NCI-H510A (cell line): Measurements from ENCODE around the gene TLK1.
A peak's percentile ranks its signal among the peaks of the same experiment; 100 is the strongest.

Source experiments
- DNase-seq: peaks from one replicate; lab custom pipeline; 2025; lab: John Stamatoyannopoulos, UW

TLK1 gene

GRCh38 chr2:170999654-171000053 is 161.0 kb downstream of the TLK1 start:
- DNase-seq = no peak

- peak; percentile 7 for DNase-seq
These were observed 162.6 kb downstream of the TLK1 start for GRCh38 chr2:170997893-170998597.

GRCh38 chr2:170996316-170996715 is 164.4 kb downstream of the TLK1 start:
- DNase-seq = no peak

GRCh38 chr2:170991398-170992182 is 169.1 kb downstream of the TLK1 start:
- no peak for DNase-seq

GRCh38 chr2:170986566-170987258 is 174.0 kb downstream of the TLK1 start:
- no peak for DNase-seq

- DNase-seq = no peak
These were observed 175.3 kb downstream of the TLK1 start for GRCh38 chr2:170985407-170985806.

- no peak for DNase-seq
These were observed 176.6 kb downstream of the TLK1 start for GRCh38 chr2:170984079-170984478.

- no peak for DNase-seq
These were observed 184.8 kb downstream of the TLK1 start for GRCh38 chr2:170975943-170976270.

- peak; percentile 14 for DNase-seq
These were observed 185.4 kb downstream of the TLK1 start for GRCh38 chr2:170975127-170975942.

GRCh38 chr2:170974304-170974993 is 186.2 kb downstream of the TLK1 start:
- no peak for DNase-seq

GRCh38 chr2:170973492-170974303 is 187.0 kb downstream of the TLK1 start:
- DNase-seq = peak; percentile 86

GRCh38 chr2:170973225-170973491 is 187.5 kb downstream of the TLK1 start:
- no peak for DNase-seq

- DNase-seq = no peak
These were observed 188.1 kb downstream of the TLK1 start for GRCh38 chr2:170972296-170973224.

GRCh38 chr2:170971071-170971470 is 189.6 kb downstream of the TLK1 start:
- DNase-seq = no peak

- peak; percentile 20 for DNase-seq
These were observed 190.7 kb downstream of the TLK1 start for GRCh38 chr2:170969872-170970496.

GRCh38 chr2:170969030-170969429 is 191.7 kb downstream of the TLK1 start:
- no peak for DNase-seq

- DNase-seq = no peak
These were observed 192.3 kb downstream of the TLK1 start for GRCh38 chr2:170968205-170969003.

GRCh38 chr2:170967553-170967952 is 193.1 kb downstream of the TLK1 start:
- no peak for DNase-seq
